Stomach (tissue), 9 donors: ENCODE measurements around the gene SMAD1. TPM values are rescaled to one million over a fixed set of nuclear protein-coding genes. Genes with fewer than 3 reads are reported as not detected.

Experiments
- DNase-seq, 2 donors: peaks; one replicate each; pipeline versions ENCODE4 v3.0.0 to v3.0.0-alpha.2; 2013 to 2019
- H3K27ac ChIP-seq, 5 donors: fragments of 200-600 bp in 4 of 5; sonication (generic) in 4 of 5; one replicate each; pipeline ENCODE4 v1.5.1; 2013 to 2019; ENCODE audit warnings: mild to moderate bottlenecking in 1 of 5, moderate library complexity in 1 of 5
- H3K27me3 ChIP-seq, 3 donors: fragments of 200-600 bp; sonication (generic); one replicate each; pipeline ENCODE4 v1.5.1; 2017 to 2019; ENCODE audit warnings: mixed run types in 1 of 3
- H3K36me3 ChIP-seq, 4 donors: fragments of 200-600 bp; sonication (generic); 1 replicate in 3 of 4; 2 replicates in 1 of 4; pipeline ENCODE4 v1.5.1; 2016 to 2019
- H3K4me1 ChIP-seq, 4 donors: fragments of 200-600 bp; sonication (generic); one replicate each; pipeline ENCODE4 v1.5.1; 2016 to 2019
- H3K4me3 ChIP-seq, 4 donors: fragments of 200-600 bp; sonication (generic) in 3 of 4; one replicate each; pipeline ENCODE4 v1.5.1; 2016 to 2019; ENCODE audit warnings: mild to moderate bottlenecking in 1 of 4
- H3K9me3 ChIP-seq, 4 donors: fragments of 200-600 bp; sonication (generic); one replicate each; pipeline ENCODE4 v1.5.1; 2016 to 2019
- CTCF ChIP-seq, 7 experiments: fragments of 450-650 bp in 4 of 7; fragments of 200-600 bp in 3 of 7; sonication (generic) in 3 of 7; IDR thresholded peaks; one replicate each; pipeline ENCODE4 v1.5.1; 2016 to 2019; ENCODE audit warnings: antibody characterized with exemption in 7 of 7, control low read depth in 2 of 7, mild to moderate bottlenecking in 1 of 7
- EP300 ChIP-seq: sonication (generic); formaldehyde crosslinking; IDR thresholded peaks from one replicate; pipeline ENCODE4 v1.6.1; 2017; ENCODE audit warnings: antibody characterized with exemption
- POLR2A ChIP-seq, 4 donors: fragments of 450-650 bp; IDR thresholded peaks; one replicate each; pipeline ENCODE4 v1.6.1; 2016; ENCODE audit warnings: antibody characterized with exemption in 4 of 4, control low read depth in 2 of 4, mild to moderate bottlenecking in 1 of 4, moderate library complexity in 1 of 4
- POLR2AphosphoS5 ChIP-seq, 3 donors: sonication (generic); formaldehyde crosslinking; IDR thresholded peaks; one replicate each; pipeline ENCODE4 v1.6.1; 2016; ENCODE audit warnings: antibody characterized with exemption in 3 of 3
- WGBS, 5 donors: extraction: QIAGEN DNeasy Blood & Tissue Kit in 3 of 5; methylation state at CpG; one replicate each; pipeline versions ENCODE4 v1.1.5 to v1.1.7; 2013 to 2018; 5-methylcytosine and 5-hydroxymethylcytosine counted together
- intact Hi-C: fragments of 100-400 bp; cut with DNase I; formaldehyde crosslinking; loops from one replicate; pipeline ENCODE4 v1.15.1; 2023; ENCODE audit warnings: low total_unique reads
- polyA plus RNA-seq, 3 donors: library from polyadenylated mRNA; stranded (reverse); fragments of 200-250 nt; gene quantifications; one replicate each; pipeline ENCODE4 v1.2.3, GENCODE V29; 2013
- total RNA-seq, 5 donors: library from RNA; depleted of rRNA; stranded (reverse); fragments of >200 nt; gene quantifications; one replicate each; pipeline versions ENCODE4 v1.1.0 to v1.2.3, GENCODE V29; 2014 to 2016
- donor health status: healthy with polysubstance abuse.
- donor health status: Bipolar disorder and iron deficiency.
- donor health status: healthy.

Gene SMAD1
- total and polyA plus RNA-seq, 8 donors = 3.6 to 50.5 (median 12.4) TPM

- H3K4me1 ChIP-seq = peaks cover 0 to 39% (median 16%) of the 10 kb centered on the region in 4 donors
- DNase-seq = no peak
- H3K36me3 ChIP-seq = no peaks in the 10 kb centered on the region
- no peaks in the 10 kb centered on the region for H3K27me3 ChIP-seq
- no peak overlapping the region for H3K4me3 ChIP-seq
- H3K9me3 ChIP-seq = no peaks in the 10 kb centered on the region
- TF ChIP-seq CTCF (IDR thresholded peaks at IDR 0.05) = no peak
- no peak for TF ChIP-seq EP300
- TF ChIP-seq POLR2A (IDR thresholded peaks at IDR 0.05) = no peak
- intact Hi-C loops = no loop called here
- 92 to 100% (median 97%) methylated on average over 1 of the region's 1 CpG for WGBS, 5 donors
- H3K27ac ChIP-seq = no peak overlapping the region
Measured at GRCh38 chr4:145533961-145534360, 52.3 kb downstream of the SMAD1 start.

GRCh38 chr4:145535202-145535601, 53.5 kb downstream of the SMAD1 start:
- Histone ChIP-seq H3K27me3 (no peaks in the 10 kb centered on the region), H3K36me3 (peaks cover 0 to 6% (median 3%) of the 10 kb centered on the region in 4 donors), H3K4me3 (no peak overlapping the region), H3K27ac (no peak overlapping the region), H3K4me1 (peaks cover 0 to 37% (median 11%) of the 10 kb centered on the region in 4 donors), H3K9me3 (no peaks in the 10 kb centered on the region)
- TF ChIP-seq POLR2A (IDR thresholded peaks at IDR 0.05) = no peak
- no peak for TF ChIP-seq EP300
- no peak for TF ChIP-seq POLR2AphosphoS5 (IDR thresholded peaks at IDR 0.05)
- no peak for TF ChIP-seq CTCF (IDR thresholded peaks at IDR 0.05)
- intact Hi-C loops = no loop called here
- 85 to 94% (median 90%) methylated on average over 1 of the region's 1 CpG for WGBS, 5 donors
- DNase-seq = no peak

GRCh38 chr4:145536044-145536443, 54.4 kb downstream of the SMAD1 start:
- Histone ChIP-seq H3K27ac (no peak overlapping the region), H3K4me3 (no peak overlapping the region), H3K4me1 (peaks cover 0 to 31% (median 9%) of the 10 kb centered on the region in 4 donors), H3K9me3 (no peaks in the 10 kb centered on the region), H3K36me3 (peaks cover 0 to 8% (median 3%) of the 10 kb centered on the region in 4 donors), H3K27me3 (no peaks in the 10 kb centered on the region)
- WGBS, 5 donors = 65 to 90% (median 85%) methylated on average over 2 of the region's 2 CpGs
- no peak for DNase-seq
- intact Hi-C loops = no loop called here
- TF ChIP-seq POLR2A (IDR thresholded peaks at IDR 0.05) (no peak), CTCF (IDR thresholded peaks at IDR 0.05) (no peak), EP300 (no peak), POLR2AphosphoS5 (IDR thresholded peaks at IDR 0.05) (no peak)

GRCh38 chr4:145538596-145538995, 56.9 kb downstream of the SMAD1 start:
- DNase-seq = no peak
- TF ChIP-seq CTCF (IDR thresholded peaks at IDR 0.05) (no peak), POLR2A (IDR thresholded peaks at IDR 0.05) (no peak), POLR2AphosphoS5 (IDR thresholded peaks at IDR 0.05) (no peak), EP300 (no peak)
- H3K27me3 ChIP-seq = no peaks in the 10 kb centered on the region
- no peak overlapping the region for H3K27ac ChIP-seq
- H3K36me3 ChIP-seq = peaks cover 0 to 20% (median 14%) of the 10 kb centered on the region in 4 donors
- intact Hi-C loops = no loop called here
- peaks cover 0 to 29% (median 11%) of the 10 kb centered on the region in 4 donors for H3K4me1 ChIP-seq
- H3K4me3 ChIP-seq = no peak overlapping the region
- no peaks in the 10 kb centered on the region for H3K9me3 ChIP-seq
- 67 to 84% (median 70%) methylated on average over 1 of the region's 1 CpG for WGBS, 5 donors
